HG02973 (cell line): ENCODE data around the gene DCC.

Source experiments
- ATAC-seq: cut with Tn5 transposase; IDR thresholded peaks from one replicate; pipeline ENCODE4 v1.9.1; 2021; ENCODE audit warnings: moderate library complexity; ENCODE audit not compliant: unreplicated experiment

DCC gene

GRCh38 chr18:53544917-53545316 is 1204.9 kb downstream of the DCC start:
- no peak for ATAC-seq

- ATAC-seq: no peak
Observed at GRCh38 chr18:53551868-53552426, 1212.0 kb downstream of the DCC start.

GRCh38 chr18:53553030-53553429 is 1213.0 kb downstream of the DCC start:
- ATAC-seq: no peak

- no peak for ATAC-seq
Observed at GRCh38 chr18:53556450-53556849, 1216.5 kb downstream of the DCC start.

- ATAC-seq: no peak
Observed at GRCh38 chr18:53560546-53560945, 1220.5 kb downstream of the DCC start.

GRCh38 chr18:53566626-53567025 is 1226.6 kb downstream of the DCC start:
- ATAC-seq: no peak

GRCh38 chr18:53567929-53568574 is 1228.1 kb downstream of the DCC start:
- ATAC-seq: no peak
